NCI-H2171 (cell line): Measurements from ENCODE around the gene NPIPA1.
A peak's percentile ranks its signal among the peaks of the same experiment; 100 is the strongest.
"Not testable (repeated sequence)": the region's sequence is repeated elsewhere in the genome, so short reads cannot be mapped to it uniquely, and the experiment has no call there.

Source experiments
- DNase-seq: peaks from one replicate; lab custom pipeline; 2025; lab: John Stamatoyannopoulos, UW

NPIPA1 gene

DNA sequence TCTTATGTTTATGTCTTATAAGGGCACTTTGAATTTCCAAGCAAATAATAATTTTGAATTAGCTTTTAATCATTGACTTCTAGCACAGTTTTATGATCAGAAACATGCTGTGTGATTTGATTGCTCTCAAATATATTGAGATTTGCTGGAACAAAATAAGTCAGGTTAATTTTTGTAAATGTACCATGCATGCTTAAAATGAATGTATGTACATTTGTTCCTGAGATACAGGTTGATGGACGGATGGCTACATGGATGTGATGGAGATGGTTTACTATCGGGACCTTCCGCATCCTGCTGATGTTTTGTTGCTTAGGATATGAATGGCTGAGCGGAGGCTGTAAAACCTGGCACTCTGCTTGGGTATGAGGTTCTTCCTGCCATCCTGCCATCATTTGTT, at the start of gene NPIPA1:
TSS of gene NPIPA1 (plus strand) at position 301 of the 400 bp plus-strand sequence. CDS start at position 301, 0 bp downstream.
- not testable (repeated sequence) for DNase-seq

DNA sequence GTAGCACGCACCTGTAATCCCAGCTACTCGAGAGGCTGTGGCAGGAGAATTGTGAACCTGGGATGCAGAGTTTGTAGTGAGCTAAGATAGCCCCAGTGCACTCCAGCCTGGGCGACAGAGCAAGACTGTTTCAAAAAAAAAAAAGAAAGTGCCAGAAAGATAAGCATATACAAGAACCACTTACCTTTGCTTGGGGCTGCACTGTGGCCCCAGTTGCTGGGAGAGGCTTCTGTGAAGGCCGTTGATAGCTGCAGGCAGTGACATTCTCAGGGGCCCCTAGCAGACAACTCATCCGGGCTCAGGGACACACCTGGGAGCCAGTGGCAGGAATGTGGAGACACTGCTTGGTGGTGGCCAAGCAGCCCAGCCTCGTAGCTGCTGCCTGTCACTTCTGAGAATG, 45.1 kb upstream of the NPIPA1 start:
- DNase-seq = not testable (repeated sequence)

- DNase-seq = not testable (repeated sequence)
These were observed 41.9 kb upstream of the NPIPA1 start for GRCh38 chr16:14895382-14895781.

- DNase-seq = not testable (repeated sequence)
These were observed 41.2 kb upstream of the NPIPA1 start for GRCh38 chr16:14896023-14896422.

DNA sequence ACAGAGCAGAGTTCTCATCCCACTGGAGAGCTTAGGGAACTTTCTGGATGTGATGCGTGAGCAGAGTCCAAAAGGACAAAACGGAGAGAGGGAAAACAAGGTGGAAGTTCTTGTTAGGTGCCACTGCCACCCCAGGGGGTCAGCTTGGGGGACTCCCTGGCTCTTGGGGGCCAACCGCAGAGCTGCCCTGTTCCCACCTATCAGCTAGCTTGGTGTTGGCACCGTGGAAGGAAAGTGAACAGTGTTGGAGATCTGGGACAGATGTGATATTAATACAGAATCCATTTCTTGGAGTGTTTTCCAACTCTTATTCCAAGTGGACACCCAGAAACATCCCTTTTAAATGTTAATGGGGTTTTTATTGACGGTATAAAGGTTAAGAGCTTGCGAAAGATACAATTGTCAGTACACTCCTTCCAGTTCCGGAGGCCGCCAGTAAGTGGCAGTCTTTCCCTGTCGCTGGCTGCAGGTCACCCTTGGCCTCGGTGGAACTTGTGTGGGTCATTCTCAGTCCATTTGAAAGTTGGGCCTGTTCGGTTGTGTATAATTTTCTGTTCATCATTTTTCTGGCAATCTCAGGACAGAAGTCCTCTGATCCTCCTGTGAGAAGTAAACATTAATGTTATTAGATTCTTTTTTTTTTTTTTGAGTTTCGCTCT, 40.1 kb upstream of the NPIPA1 start:
- not testable (repeated sequence) for DNase-seq

GRCh38 chr16:14898162-14898561, 39.1 kb upstream of the NPIPA1 start:
- DNase-seq = not testable (repeated sequence)

DNA sequence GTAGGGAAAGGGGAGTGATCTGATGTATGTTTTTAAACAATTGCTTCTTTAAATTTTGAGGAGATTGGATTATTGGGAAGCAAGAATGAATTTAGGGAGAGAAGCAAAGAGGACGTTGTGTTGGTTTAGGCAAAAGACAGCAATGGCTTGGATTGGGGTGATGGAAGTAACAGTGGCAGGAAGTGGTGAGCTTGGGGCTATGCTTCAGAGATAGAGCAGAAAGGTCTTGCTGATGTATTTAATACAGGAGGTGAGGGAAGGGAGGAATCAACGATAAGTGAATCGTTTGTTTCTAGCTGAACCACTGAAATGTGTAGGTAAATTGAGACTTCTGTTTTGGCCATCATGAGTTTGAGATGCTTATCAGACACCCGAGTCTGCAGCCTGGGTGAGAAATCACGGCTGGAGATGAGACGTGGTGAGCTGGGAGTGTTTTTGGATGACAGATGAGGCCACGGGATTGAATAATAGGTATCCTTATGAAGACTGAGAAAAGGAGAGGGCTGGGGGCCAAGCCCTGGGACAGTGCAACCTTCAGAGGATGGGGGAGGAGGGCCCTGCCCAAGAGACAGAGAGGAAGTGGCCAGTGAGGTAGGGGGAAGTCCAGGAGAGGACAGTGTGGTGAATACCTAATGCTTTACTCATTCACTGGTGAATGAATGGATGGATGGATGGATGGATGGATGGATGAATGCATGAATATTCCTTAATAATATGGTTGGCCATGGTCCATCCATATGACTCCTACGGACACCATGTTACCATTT, 33.9 kb upstream of the NPIPA1 start:
- not testable (repeated sequence) for DNase-seq

- not testable (repeated sequence) for DNase-seq
These were observed 27.5 kb upstream of the NPIPA1 start for GRCh38 chr16:14909744-14910143.

GRCh38 chr16:14910833-14911629, 26.2 kb upstream of the NPIPA1 start:
- DNase-seq = not testable (repeated sequence)

DNA sequence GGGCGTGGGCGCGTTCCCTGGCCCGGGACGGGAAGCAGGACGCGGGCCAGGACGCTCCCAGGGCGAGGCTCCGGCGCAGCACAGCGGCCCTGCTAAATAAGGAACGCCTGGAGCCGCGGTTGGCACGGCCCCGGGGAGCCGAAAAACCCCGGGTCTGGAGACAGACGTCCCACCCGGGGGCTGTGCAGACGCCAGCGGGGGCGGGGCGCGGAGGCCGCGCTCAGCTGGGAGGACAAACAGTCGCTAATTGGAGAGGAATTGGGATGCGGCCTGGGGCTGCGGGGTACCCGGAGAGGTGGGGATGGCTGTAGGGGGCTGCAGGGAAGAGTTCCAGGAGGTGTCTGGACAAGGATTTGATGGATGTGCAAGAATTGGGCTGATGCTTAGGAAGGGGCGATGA, 25.3 kb upstream of the NPIPA1 start:
- DNase-seq = not testable (repeated sequence)

DNA sequence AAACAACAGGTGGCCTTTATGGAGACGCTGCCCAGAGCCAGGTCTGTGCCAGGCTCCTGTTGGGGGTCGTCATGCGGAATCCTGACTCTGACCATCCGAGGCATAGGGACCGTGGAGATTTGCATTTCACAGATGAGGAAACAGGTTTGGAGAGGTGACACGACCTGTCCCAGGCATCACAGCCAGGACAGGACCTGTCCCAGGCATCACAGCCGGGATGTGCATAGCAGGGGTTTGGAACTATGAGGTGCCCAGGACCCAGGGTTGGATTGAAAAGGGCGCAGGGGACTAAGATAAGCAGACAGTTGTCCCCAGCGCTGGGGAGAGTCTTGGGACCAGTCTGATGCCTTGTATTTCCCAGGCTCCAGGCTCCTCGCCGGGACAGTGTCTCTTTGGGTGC, 24.7 kb upstream of the NPIPA1 start:
- DNase-seq = not testable (repeated sequence)

DNA sequence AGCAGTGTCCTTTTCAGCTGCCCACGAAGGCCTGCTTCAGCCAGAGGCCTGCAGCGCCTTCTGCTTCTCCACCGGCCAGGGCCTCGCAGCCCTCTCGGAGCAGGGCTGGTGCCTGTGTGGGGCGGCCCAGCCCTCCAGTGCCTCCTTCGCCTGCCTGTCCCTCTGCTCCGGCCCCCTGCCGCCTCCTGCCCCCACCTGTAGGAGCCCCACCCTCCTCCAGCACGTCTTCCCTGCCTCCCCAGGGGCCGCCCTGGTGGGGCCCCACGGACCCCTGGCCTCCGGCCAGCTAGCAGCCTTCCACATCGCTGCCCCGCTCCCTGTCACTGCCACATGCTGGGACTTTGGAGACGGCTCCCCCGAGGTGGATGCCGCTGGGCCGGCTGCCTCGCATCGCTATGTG, 18.7 kb upstream of the NPIPA1 start:
- DNase-seq = peak; percentile 3

GRCh38 chr16:14919837-14920600, 17.2 kb upstream of the NPIPA1 start:
- DNase-seq = not testable (repeated sequence)

DNA sequence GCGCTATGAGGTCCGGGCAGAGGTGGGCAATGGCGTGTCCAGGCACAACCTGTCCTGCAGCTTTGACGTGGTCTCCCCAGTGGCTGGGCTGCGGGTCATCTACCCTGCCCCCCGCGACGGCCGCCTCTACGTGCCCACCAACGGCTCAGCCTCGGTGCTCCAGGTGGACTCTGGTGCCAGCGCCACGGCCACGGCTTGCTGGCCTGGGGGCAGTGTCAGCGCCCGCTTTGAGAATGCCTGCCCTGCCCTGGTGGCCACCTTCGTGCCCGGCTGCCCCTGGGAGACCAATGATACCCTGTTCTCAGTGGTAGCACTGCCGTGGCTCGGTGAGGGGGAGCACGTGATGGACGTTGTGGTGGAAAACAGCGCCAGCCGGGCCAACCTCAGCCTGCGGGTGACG, 15.0 kb upstream of the NPIPA1 start:
- not testable (repeated sequence) for DNase-seq

- DNase-seq = not testable (repeated sequence)
These were observed 14.3 kb upstream of the NPIPA1 start for GRCh38 chr16:14922968-14923367.

DNA sequence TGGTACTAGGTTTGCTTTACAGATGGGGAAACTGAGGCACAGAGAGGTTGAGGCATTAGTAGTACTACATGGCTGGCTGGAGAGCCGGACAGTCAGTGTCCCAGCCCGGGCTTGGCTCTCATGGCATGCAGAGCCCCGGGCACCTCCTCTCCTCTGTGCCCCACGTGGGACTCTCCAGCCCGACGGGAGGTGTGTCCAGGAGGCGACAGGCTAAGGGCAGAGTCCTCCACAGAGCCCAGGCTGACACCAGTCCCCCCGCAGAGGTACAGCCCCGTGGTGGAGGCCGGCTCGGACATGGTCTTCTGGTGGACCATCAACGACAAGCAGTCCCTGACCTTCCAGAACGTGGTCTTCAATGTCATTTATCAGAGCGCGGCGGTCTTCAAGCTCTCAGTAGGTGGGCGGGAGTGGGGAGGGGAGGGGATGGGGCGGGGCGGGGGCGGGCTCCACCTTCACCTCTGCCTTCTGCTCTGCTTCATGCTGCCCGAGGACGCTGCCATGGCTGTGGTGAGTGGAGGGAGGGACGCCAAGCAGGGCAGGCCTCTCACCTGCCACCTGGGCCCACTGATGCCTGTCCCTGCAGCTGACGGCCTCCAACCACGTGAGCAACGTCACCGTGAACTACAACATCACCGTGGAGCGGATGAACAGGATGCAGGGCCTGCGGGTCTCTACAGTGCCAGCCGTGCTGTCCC, 13.7 kb upstream of the NPIPA1 start:
- not testable (repeated sequence) for DNase-seq

DNA sequence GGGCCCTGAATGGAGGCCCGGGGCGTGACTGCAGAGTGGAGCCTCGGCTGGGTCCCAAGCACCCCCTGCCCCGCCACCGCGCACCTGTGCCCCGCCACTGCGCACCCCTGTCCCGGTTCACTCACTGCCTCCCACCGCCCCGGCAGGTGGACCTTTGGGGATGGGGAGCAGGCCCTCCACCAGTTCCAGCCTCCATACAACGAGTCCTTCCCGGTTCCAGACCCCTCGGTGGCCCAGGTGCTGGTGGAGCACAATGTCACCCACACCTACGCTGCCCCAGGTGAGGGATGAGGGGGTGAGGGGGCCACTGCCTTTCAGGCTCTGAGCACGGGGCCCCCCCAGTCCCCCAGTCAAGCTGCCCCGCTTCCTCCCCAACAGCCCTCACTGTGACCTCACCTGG, 12.9 kb upstream of the NPIPA1 start:
- not testable (repeated sequence) for DNase-seq

- DNase-seq = not testable (repeated sequence)
These were observed 12.3 kb upstream of the NPIPA1 start for GRCh38 chr16:14924982-14925381.

DNA sequence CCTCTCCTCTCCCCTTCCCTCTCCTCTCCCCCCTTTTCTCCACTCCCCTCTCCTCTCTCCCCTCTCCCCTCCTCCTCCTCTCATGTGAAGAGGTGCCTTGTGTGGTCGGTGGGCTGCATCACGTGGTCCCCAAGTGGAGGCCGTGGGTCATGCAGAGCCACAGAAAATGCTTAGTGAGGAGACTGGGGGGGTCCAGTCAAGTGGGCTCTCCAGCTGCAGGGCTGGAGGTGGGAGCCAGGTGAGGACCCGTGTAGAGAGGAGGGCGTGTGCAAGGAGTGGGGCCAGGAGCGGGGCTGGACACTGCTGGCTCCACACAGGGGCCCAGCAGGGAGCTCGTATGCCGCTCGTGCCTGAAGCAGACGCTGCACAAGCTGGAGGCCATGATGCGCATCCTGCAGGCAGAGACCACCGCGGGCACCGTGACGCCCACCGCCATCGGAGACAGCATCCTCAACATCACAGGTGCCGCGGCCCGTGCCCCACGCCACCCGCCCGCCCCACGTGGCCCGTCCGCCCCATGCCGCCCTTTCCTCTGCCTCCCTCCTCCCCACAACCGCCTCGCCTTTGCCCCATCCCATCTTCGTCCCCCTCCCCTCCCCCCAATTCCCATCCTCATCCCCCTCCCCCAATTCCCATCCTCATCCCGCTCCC, 9.1 kb upstream of the NPIPA1 start:
- not testable (repeated sequence) for DNase-seq

DNA sequence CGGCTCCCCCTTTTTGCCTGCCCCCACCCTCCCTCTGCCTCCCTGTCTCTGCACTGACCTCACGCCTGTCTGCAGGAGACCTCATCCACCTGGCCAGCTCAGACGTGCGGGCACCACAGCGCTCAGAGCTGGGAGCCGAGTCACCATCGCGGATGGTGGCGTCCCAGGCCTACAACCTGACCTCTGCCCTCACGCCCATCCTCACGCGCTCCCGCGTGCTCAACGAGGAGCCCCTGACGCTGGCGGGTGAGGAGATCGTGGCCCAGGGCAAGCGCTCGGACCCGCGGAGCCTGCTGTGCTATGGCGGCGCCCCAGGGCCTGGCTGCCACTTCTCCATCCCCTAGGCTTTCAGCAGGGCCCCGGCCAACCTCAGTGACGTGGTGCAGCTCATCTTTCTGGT, 8.1 kb upstream of the NPIPA1 start:
- DNase-seq = not testable (repeated sequence)
